Neural cell (in vitro differentiated cells): ENCODE results near the gene HJURP. TPM values are rescaled to one million over a fixed set of nuclear protein-coding genes. Genes with fewer than 3 reads are reported as not detected.

ENCODE experiments used
- H2AFZ ChIP-seq: fragments of 200-600, 300-800 bp; sonication (generic), shearing (Covaris generic); 2 replicates; pipeline ENCODE4 v1.6.0; 2014; ENCODE audit warnings: low read depth, mild to moderate bottlenecking, antibody characterized with exemption, low read length, moderate library complexity
- H3F3A ChIP-seq: fragments of 200-600 bp; shearing (Covaris generic); 2 replicates; pipeline ENCODE4 v1.6.1; 2016; ENCODE audit warnings: mild to moderate bottlenecking, moderate library complexity, mixed read lengths, antibody characterized with exemption, low read length; ENCODE audit not compliant: insufficient read depth, poor library complexity, severe bottlenecking
- H3K27ac ChIP-seq: fragments of 200-600, 300-800 bp; sonication (generic), shearing (Covaris generic); 2 replicates; pipeline ENCODE4 v1.5.1; 2014; ENCODE audit warnings: mild to moderate bottlenecking, low read length, moderate library complexity
- H3K27me3 ChIP-seq: fragments of 300-800, 200-600 bp; sonication (generic), shearing (Covaris generic); 2 replicates; pipeline ENCODE4 v1.6.0; 2014; ENCODE audit warnings: mild to moderate bottlenecking, low read depth, low read length, moderate library complexity; ENCODE audit not compliant: insufficient read depth
- H3K36me3 ChIP-seq: fragments of 300-800, 200-600 bp; sonication (generic), shearing (Covaris generic); 2 replicates; pipeline ENCODE4 v1.5.1; 2014; ENCODE audit warnings: mild to moderate bottlenecking, antibody characterized with exemption, low read length, moderate library complexity; ENCODE audit not compliant: insufficient read depth
- H3K4me2 ChIP-seq: fragments of 300-800, 200-600 bp; sonication (generic), shearing (Covaris generic); 2 replicates; pipeline ENCODE4 v1.6.0; 2014; ENCODE audit warnings: mild to moderate bottlenecking, low read length
- H3K4me3 ChIP-seq: fragments of 300-800, 200-600 bp; sonication (generic), shearing (Covaris generic); 2 replicates; pipeline ENCODE4 v1.5.1; 2014; ENCODE audit warnings: mild to moderate bottlenecking, low read length, moderate library complexity
- H3K79me2 ChIP-seq: fragments of 200-600 bp; shearing (Covaris generic); replicated peaks from 2 replicates; pipeline ENCODE4 v1.6.0; 2014; ENCODE audit warnings: mild to moderate bottlenecking, low read length, moderate library complexity; ENCODE audit not compliant: insufficient read depth
- H3K9ac ChIP-seq: fragments of 300-800, 200-600 bp; sonication (generic), shearing (Covaris generic); 2 replicates; pipeline ENCODE4 v1.6.1; 2016; ENCODE audit warnings: mild to moderate bottlenecking, low read length, mixed read lengths
- H3K9me2 ChIP-seq: fragments of 200-600 bp; shearing (Covaris generic); 2 replicates; pipeline ENCODE4 v1.6.1; 2016; ENCODE audit warnings: mild to moderate bottlenecking, low read length, mixed read lengths; ENCODE audit not compliant: insufficient read depth
- H3K9me3 ChIP-seq: fragments of 200-600, 300-800 bp; sonication (generic), shearing (Covaris generic); 2 replicates; pipeline ENCODE4 v1.6.1; 2016; ENCODE audit warnings: mild to moderate bottlenecking, mixed run types, low read length, moderate library complexity, mixed read lengths
- H4K20me1 ChIP-seq: fragments of 200-600 bp; shearing (Covaris generic); 2 replicates; pipeline ENCODE4 v1.6.1; 2016; ENCODE audit warnings: mild to moderate bottlenecking, mixed run types; ENCODE audit not compliant: insufficient read depth
- CTCF ChIP-seq: fragments of 450-650 bp; IDR thresholded peaks from 2 replicates; pipeline ENCODE4 v1.5.1; 2014; ENCODE audit warnings: antibody characterized with exemption, mild to moderate bottlenecking, moderate library complexity; ENCODE audit not compliant: poor library complexity, severe bottlenecking
- EP300 ChIP-seq: fragments of 450-650 bp; conservative IDR thresholded peaks from 2 replicates; pipeline ENCODE4 v1.6.1; 2014; ENCODE audit warnings: antibody characterized with exemption, mild to moderate bottlenecking, moderate library complexity; ENCODE audit not compliant: poor library complexity, severe bottlenecking
- EZH2 ChIP-seq: fragments of 200-600, 300-800 bp; shearing (Covaris generic), sonication (generic); IDR thresholded peaks from 2 replicates; pipeline ENCODE4 v1.6.1; 2014; ENCODE audit warnings: antibody characterized with exemption, low read length, borderline replicate concordance, mild to moderate bottlenecking; ENCODE audit not compliant: insufficient read depth, poor library complexity, severe bottlenecking
- MXI1 ChIP-seq: fragments of 450-650 bp; conservative IDR thresholded peaks from 2 replicates; pipeline ENCODE4 v1.6.1; 2014; ENCODE audit warnings: antibody characterized with exemption, mild to moderate bottlenecking; ENCODE audit not compliant: poor library complexity, severe bottlenecking
- POLR2AphosphoS5 ChIP-seq: IDR thresholded peaks from 2 replicates; pipeline ENCODE4 v1.6.1; 2012
- RAD21 ChIP-seq: fragments of 450-650 bp; conservative IDR thresholded peaks from 2 replicates; pipeline ENCODE4 v1.6.1; 2014; ENCODE audit warnings: antibody characterized with exemption, mild to moderate bottlenecking, moderate library complexity
- REST ChIP-seq: IDR thresholded peaks from 2 replicates; pipeline ENCODE4 v1.6.1; 2012; ENCODE audit warnings: borderline replicate concordance
- SMC3 ChIP-seq: fragments of 450-650 bp; conservative IDR thresholded peaks from 2 replicates; pipeline ENCODE4 v1.6.1; 2014; ENCODE audit warnings: antibody characterized with exemption, mild to moderate bottlenecking, moderate library complexity; ENCODE audit not compliant: poor library complexity
- TAF1 ChIP-seq: IDR thresholded peaks from 2 replicates; pipeline ENCODE4 v1.6.1; 2012; ENCODE audit warnings: low read depth
- polyA plus RNA-seq: library from polyadenylated mRNA; depleted of rRNA; stranded (reverse); fragments of >200 nt; gene quantifications from 2 replicates; pipeline ENCODE4 v1.2.3, GENCODE V29; 2014

HJURP gene
- polyA plus RNA-seq, 1 donor from 2014 or later, result 1.3 TPM

DNA sequence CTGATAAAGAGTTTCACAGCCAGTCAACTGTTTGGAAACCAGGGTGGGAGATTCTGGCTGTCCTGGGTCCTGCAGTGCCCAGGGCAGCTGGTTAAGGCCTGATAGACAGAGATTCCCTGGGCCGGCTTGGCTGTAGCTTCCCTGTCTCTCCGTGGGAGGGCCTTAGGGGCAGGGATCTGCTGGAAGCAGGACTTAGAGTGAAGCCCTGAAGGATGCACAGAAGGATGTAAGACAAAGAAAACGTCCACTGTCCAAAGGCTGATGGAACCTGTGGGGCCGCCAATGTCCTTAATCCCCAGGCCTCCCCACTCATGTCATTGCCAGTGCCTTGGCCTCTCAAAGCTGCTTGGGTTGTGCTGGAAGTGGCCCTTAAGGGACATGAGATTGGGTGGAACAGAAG is 43.2 kb downstream of the HJURP start:
- Histone ChIP-seq H4K20me1 (no peaks in the 10 kb centered on the region), H3K4me2 (no peak overlapping the region), H3K27ac (no peak overlapping the region), H3F3A (no peaks in the 10 kb centered on the region), H3K27me3 (no peaks in the 10 kb centered on the region), H3K9me3 (no peaks in the 10 kb centered on the region), H2AFZ (no peak overlapping the region), H3K36me3 (no peaks in the 10 kb centered on the region), H3K79me2 (no peaks in the 10 kb centered on the region), H3K4me3 (no peak overlapping the region), H3K9ac (no peak overlapping the region), H3K9me2 (no peaks in the 10 kb centered on the region)
- TF ChIP-seq EZH2 (no peak), RAD21 (no peak)

- no peaks in the 10 kb centered on the region for H3K36me3 ChIP-seq
- H3K9me2 ChIP-seq, result no peaks in the 10 kb centered on the region
- H2AFZ ChIP-seq, result no peak overlapping the region
- H3K9me3 ChIP-seq, result no peaks in the 10 kb centered on the region
- no peak for TF ChIP-seq CTCF
- no peak for TF ChIP-seq POLR2AphosphoS5
- TF ChIP-seq EZH2, result no peak
- TF ChIP-seq RAD21, result no peak
- no peak for TF ChIP-seq TAF1
- no peak for TF ChIP-seq SMC3
- no peak for TF ChIP-seq EP300
- TF ChIP-seq MXI1, result no peak
- no peak for TF ChIP-seq REST
- no peaks in the 10 kb centered on the region for H3K79me2 ChIP-seq
- H3K4me3 ChIP-seq, result no peak overlapping the region
- H3K9ac ChIP-seq, result no peak overlapping the region
- H4K20me1 ChIP-seq, result no peaks in the 10 kb centered on the region
- H3K27ac ChIP-seq, result no peak overlapping the region
- H3K4me2 ChIP-seq, result no peak overlapping the region
- H3K27me3 ChIP-seq, result no peaks in the 10 kb centered on the region
- H3F3A ChIP-seq, result no peaks in the 10 kb centered on the region
Measured at GRCh38 chr2:233810385-233810784, 44.0 kb downstream of the HJURP start.
